Upper lobe of left lung (tissue), 4 donors: ENCODE data around the gene GMDS.

Source experiments
- POLR2AphosphoS5 ChIP-seq, 2 donors: sonication (generic); formaldehyde crosslinking; IDR thresholded peaks; one replicate each; pipeline ENCODE4 v1.5.1; 2017; ENCODE audit warnings: antibody characterized with exemption in 2 of 2
- TF ChIP-seq, protein P1 (sequence below), 6 experiments: fragments of 450-650 bp in 4 of 6; fragments of 200-600 bp in 2 of 6; sonication (generic) in 2 of 6; IDR thresholded peaks; one replicate each; pipeline ENCODE4 v1.5.1; 2016 to 2019; ENCODE audit warnings: antibody characterized with exemption in 6 of 6

DNA sequence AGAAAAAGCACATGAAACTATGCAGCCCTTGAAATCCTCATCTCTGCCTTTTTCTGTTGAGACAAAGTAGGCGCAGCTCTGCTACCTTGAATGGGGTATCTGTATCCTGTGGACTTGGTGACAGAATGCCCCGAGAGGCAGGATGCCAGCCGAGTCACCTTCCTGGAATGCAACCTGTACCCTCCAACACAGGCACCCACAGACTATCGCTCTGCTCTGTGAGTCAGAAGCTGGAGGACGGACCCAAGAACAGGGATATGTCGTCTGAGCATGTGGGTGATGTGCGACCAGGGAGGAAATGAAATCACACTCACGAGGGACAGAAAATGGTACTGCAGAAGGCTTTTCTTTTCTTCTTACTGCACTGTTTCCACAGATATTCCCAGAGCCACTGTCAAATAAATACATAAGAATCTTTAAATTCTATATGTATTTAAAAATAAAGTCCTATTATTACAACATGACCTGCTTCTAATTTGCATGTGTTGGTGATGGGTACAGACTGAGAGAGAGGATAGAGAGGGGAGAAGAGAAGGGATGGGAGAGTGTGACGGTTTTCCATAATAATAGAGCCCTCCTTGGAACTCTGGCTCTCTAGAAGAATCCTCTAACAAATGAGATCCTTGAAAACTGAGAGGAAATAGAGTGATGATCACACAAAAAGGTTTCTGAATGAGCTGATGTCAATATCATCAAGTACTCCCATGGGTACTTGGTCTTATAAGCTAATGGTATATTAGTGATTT is 327.6 kb downstream of the GMDS start:
- TF ChIP-seq, protein P1, sequence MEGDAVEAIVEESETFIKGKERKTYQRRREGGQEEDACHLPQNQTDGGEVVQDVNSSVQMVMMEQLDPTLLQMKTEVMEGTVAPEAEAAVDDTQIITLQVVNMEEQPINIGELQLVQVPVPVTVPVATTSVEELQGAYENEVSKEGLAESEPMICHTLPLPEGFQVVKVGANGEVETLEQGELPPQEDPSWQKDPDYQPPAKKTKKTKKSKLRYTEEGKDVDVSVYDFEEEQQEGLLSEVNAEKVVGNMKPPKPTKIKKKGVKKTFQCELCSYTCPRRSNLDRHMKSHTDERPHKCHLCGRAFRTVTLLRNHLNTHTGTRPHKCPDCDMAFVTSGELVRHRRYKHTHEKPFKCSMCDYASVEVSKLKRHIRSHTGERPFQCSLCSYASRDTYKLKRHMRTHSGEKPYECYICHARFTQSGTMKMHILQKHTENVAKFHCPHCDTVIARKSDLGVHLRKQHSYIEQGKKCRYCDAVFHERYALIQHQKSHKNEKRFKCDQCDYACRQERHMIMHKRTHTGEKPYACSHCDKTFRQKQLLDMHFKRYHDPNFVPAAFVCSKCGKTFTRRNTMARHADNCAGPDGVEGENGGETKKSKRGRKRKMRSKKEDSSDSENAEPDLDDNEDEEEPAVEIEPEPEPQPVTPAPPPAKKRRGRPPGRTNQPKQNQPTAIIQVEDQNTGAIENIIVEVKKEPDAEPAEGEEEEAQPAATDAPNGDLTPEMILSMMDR (IDR thresholded peaks at IDR 0.05), result no peak
- no peak for TF ChIP-seq POLR2AphosphoS5 (IDR thresholded peaks at IDR 0.05)
